ENCODE data around the gene TECPR2. TPM values are rescaled to one million over a fixed set of nuclear protein-coding genes. Genes with fewer than 3 reads are reported as not detected.

TECPR2 gene
- total and polyA plus RNA-seq, 10 of the 15 experiments (the other 5 are each of a cell fraction or from before 2014, with no cell fraction given) = 0.15 to 10.0 (median 3.0) TPM

- H4K20me1 ChIP-seq (ENCODE audit: control insufficient read depth, insufficient read depth) = no peaks in the 10 kb centered on the region
- ChIA-PET POLR2A (no interaction called here), CTCF (interaction anchor here (0.8 to 3.1 kb wide), 2 partner anchors 12 to 73 kb away, joined by 3 to 14 read pairs; no protein-coding TSS in a partner anchor), SMC1A (ENCODE audit: uncharacterized antibody, unreplicated experiment) (no interaction called here), RAD21 (ENCODE audit: unreplicated experiment) (interaction anchor here (1.0 kb wide), 1 partner anchor 193 kb away, joined by 3 read pairs; no protein-coding TSS in a partner anchor)
- H3K9me3 ChIP-seq (replicated peaks; ENCODE audit: control insufficient read depth, insufficient read depth, low read length) = no peaks in the 10 kb centered on the region
- H3K27ac ChIP-seq (ENCODE audit: control insufficient read depth, insufficient read depth) = no peak overlapping the region
- intact Hi-C loops (cut with micrococcal nuclease; ENCODE audit: unreplicated experiment) (loop anchor here (10.0 kb wide), 1 partner anchor 546 kb away; the partner anchor contains the start of gene DYNC1H1), in situ Hi-C loops (cut with MboI) (loop anchor here (10.0 kb wide), 1 partner anchor 546 kb away; the partner anchor contains the start of gene DYNC1H1)
- H3K9ac ChIP-seq (ENCODE audit: control insufficient read depth, insufficient read depth, low read length) = peak overlapping the region; percentile 65; the same call in 1 of the 2 replicates
- DNase-seq (ENCODE audit: low read depth, low spot score) = no peak
- TF ChIP-seq NBN (IDR thresholded peaks at IDR 0.05) = 0 out of 2 replicates have a peak, but pooled peaks have one; percentile 2
- no peak for TF ChIP-seq KLF5 (IDR thresholded peaks at IDR 0.05; ENCODE audit: partially characterized antibody)
- no peak for TF ChIP-seq NRF1 (conservative IDR thresholded peaks at IDR 0.05; ENCODE audit: low read depth, low read length)
- peak overlapping the region; percentile 99 for H3K4me2 ChIP-seq (ENCODE audit: control insufficient read depth, insufficient read depth)
- BruUV-seq (replicated peaks) = no TSS peak
- no peaks in the 10 kb centered on the region for H3K79me2 ChIP-seq (ENCODE audit: control insufficient read depth, insufficient read depth, low read length)
- WGBS (ENCODE audit: insufficient coverage, insufficient replicate concordance, low lambda C conversion rate, missing lambda C conversion rate) = 40% methylated on average over 19 of the region's 19 CpGs
- no peaks in the 10 kb centered on the region for H3K27me3 ChIP-seq (replicated peaks in 1 of 2; ENCODE audit: control insufficient read depth in 2 of 2, insufficient read depth in 2 of 2, low read length in 1 of 2)
- peak; percentile 55 for ATAC-seq
- H3K4me1 ChIP-seq (ENCODE audit: control insufficient read depth, insufficient read depth, low read length) = peaks cover 9% of the 10 kb centered on the region
- H3K4me3 ChIP-seq = peak overlapping the region; percentile 90
- FAIRE-seq = no peak
- H2AFZ ChIP-seq (ENCODE audit: control insufficient read depth, low read depth, low read length) = peak overlapping the region; percentile 91
- no peaks in the 10 kb centered on the region for H3K36me3 ChIP-seq (ENCODE audit: control insufficient read depth in 2 of 2, insufficient read depth in 2 of 2, low read length in 1 of 2)
Observed at GRCh38 chr14:102510616-102511520, 148.1 kb downstream of the TECPR2 start.

GRCh38 chr14:102511538-102511937, 148.8 kb downstream of the TECPR2 start:
- no peak for FAIRE-seq
- no TSS peak for BruUV-seq (replicated peaks)
- no peak overlapping the region for H2AFZ ChIP-seq (ENCODE audit: control insufficient read depth, low read depth, low read length)
- H3K4me1 ChIP-seq (ENCODE audit: control insufficient read depth, insufficient read depth, low read length) = peaks cover 9% of the 10 kb centered on the region
- no peak overlapping the region for H3K27ac ChIP-seq (ENCODE audit: control insufficient read depth, insufficient read depth)
- no peaks in the 10 kb centered on the region for H3K9me3 ChIP-seq (replicated peaks; ENCODE audit: control insufficient read depth, insufficient read depth, low read length)
- in situ Hi-C loops (cut with MboI) (loop anchor here (10.0 kb wide), 1 partner anchor 547 kb away; the partner anchor contains the start of gene DYNC1H1), intact Hi-C loops (cut with micrococcal nuclease; ENCODE audit: unreplicated experiment) (loop anchor here (10.0 kb wide), 1 partner anchor 547 kb away; the partner anchor contains the start of gene DYNC1H1)
- CTCF ChIA-PET = interaction anchor here (0.8 to 3.1 kb wide), 2 partner anchors 12 to 73 kb away, joined by 3 to 14 read pairs; no protein-coding TSS in a partner anchor
- ATAC-seq = no peak
- H3K36me3 ChIP-seq (ENCODE audit: control insufficient read depth in 2 of 2, insufficient read depth in 2 of 2, low read length in 1 of 2) = no peaks in the 10 kb centered on the region
- no peak overlapping the region for H3K9ac ChIP-seq (ENCODE audit: control insufficient read depth, insufficient read depth, low read length)
- no peak overlapping the region for H3K4me3 ChIP-seq
- no peaks in the 10 kb centered on the region for H3K27me3 ChIP-seq (replicated peaks in 1 of 2; ENCODE audit: control insufficient read depth in 2 of 2, insufficient read depth in 2 of 2, low read length in 1 of 2)
- no peak overlapping the region for H3K4me2 ChIP-seq (ENCODE audit: control insufficient read depth, insufficient read depth)
- POLR2A ChIA-PET = no interaction called here
- H3K79me2 ChIP-seq (ENCODE audit: control insufficient read depth, insufficient read depth, low read length) = no peaks in the 10 kb centered on the region
- RAD21 ChIA-PET (ENCODE audit: unreplicated experiment) = no interaction called here
- no peak for TF ChIP-seq NRF1 (conservative IDR thresholded peaks at IDR 0.05; ENCODE audit: low read depth, low read length)
- TF ChIP-seq MEF2A (IDR thresholded peaks at IDR 0.05; ENCODE audit: insufficient read depth, low read depth, low read length) = no peak
- no peak for TF ChIP-seq ESRRA (IDR thresholded peaks at IDR 0.05; ENCODE audit: low read length)
- no peak for TF ChIP-seq IKZF2 (IDR thresholded peaks at IDR 0.05)
- TF ChIP-seq, protein P1, sequence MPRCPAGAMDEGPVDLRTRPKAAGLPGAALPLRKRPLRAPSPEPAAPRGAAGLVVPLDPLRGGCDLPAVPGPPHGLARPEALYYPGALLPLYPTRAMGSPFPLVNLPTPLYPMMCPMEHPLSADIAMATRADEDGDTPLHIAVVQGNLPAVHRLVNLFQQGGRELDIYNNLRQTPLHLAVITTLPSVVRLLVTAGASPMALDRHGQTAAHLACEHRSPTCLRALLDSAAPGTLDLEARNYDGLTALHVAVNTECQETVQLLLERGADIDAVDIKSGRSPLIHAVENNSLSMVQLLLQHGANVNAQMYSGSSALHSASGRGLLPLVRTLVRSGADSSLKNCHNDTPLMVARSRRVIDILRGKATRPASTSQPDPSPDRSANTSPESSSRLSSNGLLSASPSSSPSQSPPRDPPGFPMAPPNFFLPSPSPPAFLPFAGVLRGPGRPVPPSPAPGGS (IDR thresholded peaks at IDR 0.05; ENCODE audit: borderline replicate concordance, insufficient read depth, low read depth, low read length, poor library complexity, severe bottlenecking) = no peak
- no peak for TF ChIP-seq ZNF207 (IDR thresholded peaks at IDR 0.05; ENCODE audit: borderline replicate concordance)
- 76% methylated on average over 5 of the region's 5 CpGs for WGBS (ENCODE audit: insufficient coverage, insufficient replicate concordance, low lambda C conversion rate, missing lambda C conversion rate)
- SMC1A ChIA-PET (ENCODE audit: uncharacterized antibody, unreplicated experiment) = no interaction called here
- H4K20me1 ChIP-seq (ENCODE audit: control insufficient read depth, insufficient read depth) = no peaks in the 10 kb centered on the region
- DNase-seq (ENCODE audit: low read depth, low spot score) = no peak

All from GM12878 (cell line).